Endometrial microvascular endothelial cells (primary cell): ENCODE measurements around the gene SIDT2. TPM values are rescaled to one million over a fixed set of nuclear protein-coding genes. Genes with fewer than 3 reads are reported as not detected.

Experiments
- in situ Hi-C: cut with HindIII; loops from 2 replicates; pipeline ENCODE4 v1.10.0; 2017; ENCODE audit warnings: low sequenced_read_pairs, low pct_unique_long_range_greater_than_20kb; ENCODE audit errors: inconsistent ontology term
- total RNA-seq: library from RNA; depleted of rRNA; stranded (reverse); fragments of >200 nt; gene quantifications from one replicate; pipeline ENCODE4 v1.2.3, GENCODE V29; 2015; ENCODE audit errors: inconsistent ontology term

Gene SIDT2
- total RNA-seq, 1 donor from 2014 or later = 17.9 TPM

GRCh38 chr11:117229411-117229810 is 50.9 kb downstream of the SIDT2 start:
- in situ Hi-C loops = loop anchor here (10.0 kb wide), 1 partner anchor 55 kb away; the partner anchor contains the start of gene SIDT2

- in situ Hi-C loops = loop anchor here (10.0 kb wide), 1 partner anchor 55 kb away; the partner anchor contains the start of gene SIDT2
Measured at GRCh38 chr11:117229931-117230285, 51.4 kb downstream of the SIDT2 start.

GRCh38 chr11:117230286-117230961 is 51.9 kb downstream of the SIDT2 start:
- in situ Hi-C loops = no loop called here

GRCh38 chr11:117230999-117231841 is 52.7 kb downstream of the SIDT2 start:
- in situ Hi-C loops = no loop called here

GRCh38 chr11:117231842-117232091 is 53.2 kb downstream of the SIDT2 start, which contains the start of gene PCSK7:
TSS of gene PCSK7 (minus strand) at chr11:117232073. CDS start at chr11:117229844, 2,229 bp downstream.
- in situ Hi-C loops = no loop called here

GRCh38 chr11:117232092-117232878 is 53.7 kb downstream of the SIDT2 start, which contains the start of gene RNF214:
TSS of gene RNF214 (plus strand) at chr11:117232671. CDS start at chr11:117234273, 1,602 bp downstream.
- in situ Hi-C loops = no loop called here

- in situ Hi-C loops = no loop called here
Measured at GRCh38 chr11:117232911-117233409, 54.4 kb downstream of the SIDT2 start.

- in situ Hi-C loops = no loop called here
Measured at GRCh38 chr11:117238221-117238620, 59.7 kb downstream of the SIDT2 start.

GRCh38 chr11:117239295-117239694 is 60.8 kb downstream of the SIDT2 start:
- in situ Hi-C loops = no loop called here

Other genes starting within 250 kb of the SIDT2 start
- gene SIK3, start 80.3 kb upstream of the SIDT2 start, total RNA-seq = 7.9 TPM
- 123 TPM for gene PAFAH1B2, start 34.5 kb upstream of the SIDT2 start, total RNA-seq
- gene TAGLN, start 20.6 kb downstream of the SIDT2 start, total RNA-seq = 110 TPM
- gene PCSK7, start 53.3 kb downstream of the SIDT2 start, total RNA-seq = 63.4 TPM
- gene RNF214, start 53.9 kb downstream of the SIDT2 start, total RNA-seq = 15.1 TPM
- gene BACE1-AS, start 112.6 kb downstream of the SIDT2 start, total RNA-seq = 1.5 TPM
- gene BACE1, start 137.5 kb downstream of the SIDT2 start, total RNA-seq = 17.2 TPM
- gene CEP164, start 149.1 kb downstream of the SIDT2 start, total RNA-seq = 31.1 TPM